Thyroid gland (tissue), 4 donors: ENCODE measurements around the gene CYP3A7.

ENCODE experiments used
- CTCF ChIP-seq, 6 experiments: fragments of 200-600 bp in 3 of 6; fragments of 450-650 bp in 3 of 6; sonication (generic) in 3 of 6; IDR thresholded peaks; one replicate each; pipeline ENCODE4 v1.5.1; 2016 to 2019; ENCODE audit warnings: antibody characterized with exemption in 6 of 6, mild to moderate bottlenecking in 2 of 6, inconsistent platforms in 1 of 6, moderate library complexity in 1 of 6
- POLR2A ChIP-seq, 2 donors: fragments of 450-650 bp; IDR thresholded peaks; one replicate each; pipeline ENCODE4 v1.6.1; 2017; ENCODE audit warnings: antibody characterized with exemption in 2 of 2, mild to moderate bottlenecking in 2 of 2, moderate library complexity in 1 of 2

GRCh38 chr7:99707096-99707495 is 27.9 kb downstream of the CYP3A7 start:
- no peak for TF ChIP-seq CTCF (IDR thresholded peaks at IDR 0.05)
- TF ChIP-seq POLR2A (IDR thresholded peaks at IDR 0.05) = no peak
